GM21786 (cell line): ENCODE measurements around the gene RGS3.

ENCODE experiments used
- ATAC-seq: cut with Tn5 transposase; IDR thresholded peaks from one replicate; pipeline ENCODE4 v1.9.1; 2021; ENCODE audit not compliant: unreplicated experiment

RGS3 gene

GRCh38 chr9:113464286-113464660 is 746 bp downstream of the RGS3 start:
- no peak for ATAC-seq

DNA sequence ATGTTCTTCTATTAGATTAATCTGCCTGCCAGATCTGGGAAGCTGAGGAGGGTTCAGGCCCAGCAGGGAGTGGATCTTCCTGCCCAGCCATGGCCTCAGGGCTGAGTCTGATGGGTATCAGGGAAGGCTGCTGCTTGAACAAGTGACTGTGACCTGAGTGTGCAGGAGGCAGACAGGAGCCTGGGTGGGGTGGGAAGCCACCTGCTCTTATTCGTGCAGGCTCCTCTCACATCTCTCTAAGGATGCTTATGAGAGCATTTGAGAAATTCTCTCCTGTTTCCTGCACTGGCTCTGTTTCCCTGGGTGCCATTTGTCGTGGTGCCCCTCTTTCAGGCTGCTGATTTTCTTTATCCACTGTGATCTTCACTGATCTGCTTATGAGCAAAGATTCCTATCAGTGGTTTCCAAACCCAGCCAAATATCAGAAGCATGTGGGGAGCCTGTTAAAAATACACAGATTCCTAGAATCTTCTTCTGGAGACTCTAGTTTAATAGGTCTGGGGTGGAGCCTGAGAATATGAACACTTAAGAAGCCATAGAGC is 2.1 kb downstream of the RGS3 start:
- no peak for ATAC-seq

DNA sequence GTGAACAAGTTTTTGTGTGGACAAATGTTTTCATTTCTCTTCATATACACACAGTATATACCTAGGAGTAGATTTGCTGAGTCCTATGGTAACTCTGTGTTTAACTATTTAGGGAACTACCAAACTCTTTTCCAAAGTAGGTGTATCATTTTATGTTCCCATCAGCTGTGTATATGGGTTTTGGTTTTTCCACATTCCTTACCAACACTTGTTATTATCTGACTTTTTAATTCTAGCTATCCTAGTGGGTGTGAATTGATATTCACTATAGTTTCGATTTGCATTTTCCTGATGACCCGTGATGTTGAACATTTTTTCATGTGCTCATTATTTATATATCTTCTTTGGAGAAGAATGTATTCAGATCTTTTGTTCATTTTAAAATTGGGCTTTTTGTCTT is 3.7 kb downstream of the RGS3 start:
- no peak for ATAC-seq

- no peak for ATAC-seq
Measured at GRCh38 chr9:113468716-113469448, 5.4 kb downstream of the RGS3 start.

DNA sequence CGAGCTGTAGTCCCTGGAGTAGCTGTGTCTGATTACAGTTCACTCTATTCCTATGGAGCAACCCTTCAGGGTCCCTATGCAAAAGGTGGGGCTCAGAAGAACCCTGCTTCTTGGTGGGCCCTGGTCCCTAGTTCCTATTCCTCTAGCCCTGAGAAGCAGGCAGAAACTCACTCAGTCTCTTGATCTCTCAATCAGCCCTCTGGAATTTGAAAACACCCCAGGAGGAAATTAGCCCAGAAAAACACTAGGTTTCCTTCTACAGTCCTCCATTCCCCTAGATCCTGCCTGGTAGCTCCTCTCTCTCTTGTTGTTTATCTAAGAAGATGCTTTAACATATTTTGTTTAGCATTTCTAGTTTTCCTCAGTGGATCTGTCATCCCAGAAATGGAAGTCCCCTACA is 7.6 kb downstream of the RGS3 start:
- ATAC-seq: no peak

DNA sequence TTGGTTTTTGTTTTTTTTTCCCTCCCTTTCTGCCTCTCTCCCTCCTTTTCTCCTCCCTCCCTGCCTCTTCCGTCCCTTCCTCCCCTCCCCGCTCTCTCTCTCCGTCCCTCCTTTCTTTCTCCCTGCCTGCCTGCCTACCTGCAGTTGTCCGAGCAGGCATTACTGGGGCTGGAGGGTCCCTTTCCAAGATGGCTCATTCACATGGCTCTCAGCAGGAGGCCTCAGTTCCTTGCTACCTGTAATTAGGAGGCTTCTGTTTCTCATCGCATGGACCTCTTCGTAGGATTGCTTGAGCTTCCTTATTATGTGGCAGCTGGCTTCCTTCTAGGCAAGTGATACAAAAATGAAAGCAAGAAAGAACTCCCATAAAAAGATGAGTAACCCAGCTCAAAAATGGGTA is 8.0 kb downstream of the RGS3 start:
- no peak for ATAC-seq

GRCh38 chr9:113472199-113472598 is 8.7 kb downstream of the RGS3 start:
- no peak for ATAC-seq

DNA sequence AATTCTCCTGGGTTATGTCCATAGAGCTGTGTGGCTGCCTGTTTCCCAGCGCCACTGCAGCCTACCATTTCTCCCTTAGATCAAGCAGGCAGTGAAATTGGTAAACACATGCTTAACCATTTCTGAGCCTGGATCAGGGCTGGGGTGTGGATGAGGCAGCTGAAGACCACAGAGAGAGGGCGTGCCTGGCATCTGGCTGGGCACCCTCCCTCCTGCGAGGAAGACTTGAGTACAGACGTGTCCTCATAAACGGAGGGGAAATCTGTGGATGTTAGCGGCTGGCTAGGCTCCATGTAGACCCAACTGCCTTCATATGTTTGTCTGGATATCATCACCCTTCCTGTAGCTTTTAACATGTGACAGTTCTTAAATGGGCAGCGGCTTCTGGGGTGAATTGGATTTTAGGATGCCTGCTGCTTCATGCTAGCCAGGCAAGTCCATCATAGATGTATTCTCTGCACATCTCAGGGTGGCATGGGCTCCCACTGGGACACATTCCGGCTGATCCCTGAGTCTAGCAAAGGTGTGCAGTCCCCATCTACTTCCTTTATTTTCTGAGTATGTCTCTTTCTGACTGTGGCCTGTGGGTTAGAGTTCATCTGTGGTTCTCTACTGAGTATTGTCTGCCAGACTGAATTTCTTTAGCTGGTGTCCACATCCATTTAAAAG is 11.0 kb downstream of the RGS3 start:
- ATAC-seq: no peak

DNA sequence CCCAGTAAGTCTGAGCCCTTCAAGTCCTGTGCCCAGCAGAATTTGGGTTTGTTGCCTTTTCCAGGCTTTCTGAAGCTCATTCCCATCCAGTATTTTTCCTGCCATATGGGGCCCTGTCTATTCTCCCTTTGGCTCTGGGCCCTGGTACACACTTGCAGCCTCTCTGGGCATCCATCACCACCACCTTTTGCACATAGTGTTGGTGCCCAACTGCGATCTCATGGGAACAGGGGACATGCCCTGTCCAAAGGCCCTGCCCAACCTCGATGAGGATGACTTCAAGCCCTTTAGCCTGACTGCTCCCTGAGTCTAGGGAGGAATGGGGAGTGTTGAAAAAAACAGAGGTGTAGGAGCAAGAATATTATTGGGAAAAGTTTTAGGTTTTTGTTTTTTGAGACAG is 11.5 kb downstream of the RGS3 start:
- no peak for ATAC-seq

GRCh38 chr9:113475992-113476391 is 12.5 kb downstream of the RGS3 start:
- ATAC-seq: no peak

- no peak for ATAC-seq
Measured at GRCh38 chr9:113476511-113476916, 13.0 kb downstream of the RGS3 start.

GRCh38 chr9:113477058-113477457 is 13.5 kb downstream of the RGS3 start:
- no peak for ATAC-seq

DNA sequence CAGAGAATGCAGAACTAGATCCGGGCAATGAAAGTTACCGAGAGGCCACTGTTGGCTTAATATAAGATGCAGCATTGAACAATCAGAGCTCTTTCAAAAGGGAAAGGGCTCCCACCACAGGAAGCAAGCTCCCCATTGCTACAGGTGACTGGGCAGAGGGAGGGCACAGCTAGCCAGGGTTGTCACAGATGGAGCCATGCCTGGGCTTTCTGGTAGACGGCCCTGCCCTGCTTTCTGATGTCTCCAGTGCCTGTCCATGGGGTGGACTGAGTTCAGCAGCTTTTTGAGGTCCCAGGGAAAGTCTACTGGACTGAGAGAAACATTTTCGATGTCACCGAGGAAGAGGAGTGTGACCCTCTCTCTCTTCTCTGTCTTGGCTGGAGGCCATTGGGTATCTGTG is 14.1 kb downstream of the RGS3 start:
- no peak for ATAC-seq

- ATAC-seq: no peak
Measured at GRCh38 chr9:113479174-113479621, 15.7 kb downstream of the RGS3 start.

- no peak for ATAC-seq
Measured at GRCh38 chr9:113480612-113481011, 17.1 kb downstream of the RGS3 start.

- ATAC-seq: no peak
Measured at GRCh38 chr9:113481176-113481787, 17.8 kb downstream of the RGS3 start.

DNA sequence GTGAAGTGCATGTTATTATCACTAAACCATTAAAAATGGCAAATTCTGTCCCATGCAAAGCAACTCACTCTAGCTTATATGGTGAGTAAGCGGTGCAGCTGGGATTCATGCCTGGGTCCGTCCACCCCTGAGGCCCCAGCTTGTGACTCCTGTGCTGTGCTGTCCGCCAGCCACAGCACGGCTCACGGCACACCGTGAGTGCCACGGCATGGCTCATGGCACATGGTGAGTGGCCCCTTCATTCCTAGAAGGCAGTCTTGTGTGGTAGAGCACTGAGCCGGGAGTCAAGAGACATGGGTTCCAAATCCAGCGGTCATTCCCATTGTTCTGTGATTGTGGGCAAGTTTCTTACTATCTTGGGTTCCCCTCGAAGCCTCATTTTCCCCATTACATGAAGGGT is 18.8 kb downstream of the RGS3 start:
- ATAC-seq: no peak

GRCh38 chr9:113482991-113483675 is 19.6 kb downstream of the RGS3 start:
- no peak for ATAC-seq

- no peak for ATAC-seq
Measured at GRCh38 chr9:113483676-113484257, 20.2 kb downstream of the RGS3 start.

DNA sequence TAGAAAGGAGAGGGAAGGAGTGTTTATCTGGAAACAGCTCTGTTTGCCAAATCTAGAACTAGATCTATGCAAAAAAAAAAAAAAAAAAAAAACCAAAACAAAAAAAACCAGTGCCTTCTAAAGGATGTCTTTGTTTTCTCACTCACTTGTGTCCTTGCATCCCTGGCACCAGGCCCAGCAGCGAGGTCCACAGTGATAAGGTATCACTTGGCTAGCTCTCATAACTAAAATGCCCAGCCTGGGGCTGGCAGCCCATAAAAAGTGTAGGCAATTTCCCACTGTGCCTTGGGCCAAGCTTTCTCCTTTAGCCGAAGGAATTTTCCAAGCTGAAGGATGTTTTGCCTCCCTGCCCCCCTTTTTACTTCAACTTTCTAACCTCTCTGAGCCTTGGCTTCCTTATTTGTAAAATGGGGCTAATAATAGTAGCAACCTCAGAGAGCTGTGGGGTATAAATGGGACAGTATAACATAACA is 20.8 kb downstream of the RGS3 start:
- ATAC-seq: no peak

DNA sequence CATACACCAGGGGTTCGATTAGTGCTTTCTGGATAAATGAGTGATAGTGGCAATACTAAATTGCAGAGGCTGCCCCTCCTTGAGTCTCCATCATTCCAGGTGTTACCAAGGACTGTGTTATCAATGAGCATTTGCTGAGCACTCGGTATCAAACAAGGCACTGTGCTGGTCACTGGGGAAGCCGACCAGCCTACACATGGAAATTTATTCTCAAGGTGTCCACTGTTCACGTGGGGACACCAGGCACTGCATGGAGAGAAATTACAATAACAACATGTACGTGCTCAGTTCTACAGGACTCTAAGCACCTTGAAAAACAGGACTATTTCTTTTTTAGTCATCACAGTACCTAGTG is 22.2 kb downstream of the RGS3 start:
- no peak for ATAC-seq
